GM18519 (cell line): Measurements from ENCODE around the gene UBE3D.

Source experiments
- ATAC-seq: cut with Tn5 transposase; IDR thresholded peaks from one replicate; pipeline ENCODE4 v1.9.1; 2021; ENCODE audit warnings: mild to moderate bottlenecking, moderate library complexity; ENCODE audit not compliant: unreplicated experiment, low FRiP score

UBE3D gene, protein sequence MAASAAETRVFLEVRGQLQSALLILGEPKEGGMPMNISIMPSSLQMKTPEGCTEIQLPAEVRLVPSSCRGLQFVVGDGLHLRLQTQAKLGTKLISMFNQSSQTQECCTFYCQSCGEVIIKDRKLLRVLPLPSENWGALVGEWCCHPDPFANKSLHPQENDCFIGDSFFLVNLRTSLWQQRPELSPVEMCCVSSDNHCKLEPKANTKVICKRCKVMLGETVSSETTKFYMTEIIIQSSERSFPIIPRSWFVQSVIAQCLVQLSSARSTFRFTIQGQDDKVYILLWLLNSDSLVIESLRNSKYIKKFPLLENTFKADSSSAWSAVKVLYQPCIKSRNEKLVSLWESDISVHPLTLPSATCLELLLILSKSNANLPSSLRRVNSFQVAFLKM

DNA sequence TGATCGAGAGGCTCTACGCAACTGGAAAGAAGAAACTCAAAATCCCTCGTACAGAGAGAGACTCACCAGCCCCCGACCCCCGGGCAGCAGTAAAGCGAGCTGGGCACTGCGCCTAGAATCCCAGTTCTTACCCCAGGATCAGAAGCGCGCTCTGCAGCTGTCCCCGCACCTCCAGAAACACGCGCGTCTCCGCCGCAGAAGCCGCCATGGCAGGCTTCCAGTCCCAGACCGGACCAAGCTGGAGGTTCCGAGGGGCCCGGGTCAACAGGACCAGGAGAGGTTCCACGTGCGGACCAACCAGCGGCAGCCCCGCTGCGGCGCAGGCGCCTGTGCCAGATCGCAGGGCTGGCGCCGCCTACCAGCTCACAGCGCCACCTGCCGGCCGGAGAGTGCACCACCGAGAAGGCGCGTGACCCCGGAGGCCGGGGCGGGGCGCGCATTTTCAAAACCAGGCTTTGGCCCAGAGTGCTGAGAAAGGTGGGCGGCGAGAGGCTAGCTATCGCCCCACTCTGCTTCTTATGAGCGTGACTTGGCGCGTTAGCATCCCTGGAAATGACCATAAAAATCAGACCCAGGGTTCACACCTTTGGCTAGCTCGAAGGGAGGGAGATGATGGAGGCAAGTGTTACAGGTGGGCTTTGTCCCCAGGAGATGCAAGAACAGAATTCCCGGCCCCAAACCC, at the start of gene UBE3D:
TSS of gene UBE3D (minus strand) at position 331 of the 682 bp plus-strand sequence. CDS start at position 208, 123 bp downstream.
- ATAC-seq, result peak; percentile 49

GRCh38 chr6:83114164-83114563, 48.5 kb upstream of the UBE3D start:
- ATAC-seq, result no peak

DNA sequence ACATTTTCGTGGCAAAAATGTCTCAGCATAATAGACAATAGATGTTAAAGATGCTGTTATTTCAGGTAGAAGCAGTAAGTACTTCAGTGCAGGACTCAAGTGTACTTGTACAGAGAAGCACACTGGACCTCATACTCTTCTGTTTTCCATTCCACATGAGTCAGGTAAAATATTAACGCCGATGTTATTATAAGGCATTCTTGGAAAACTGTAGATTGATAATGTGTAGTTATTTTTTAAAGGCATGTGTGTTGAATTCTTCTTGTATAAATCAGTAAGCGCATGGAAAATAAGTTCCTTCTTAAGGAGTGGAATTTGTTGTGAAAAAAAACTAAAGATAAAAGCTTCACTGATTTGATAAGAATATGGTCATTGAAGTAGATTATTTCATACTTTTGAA, 47.6 kb upstream of the UBE3D start:
- no peak for ATAC-seq

DNA sequence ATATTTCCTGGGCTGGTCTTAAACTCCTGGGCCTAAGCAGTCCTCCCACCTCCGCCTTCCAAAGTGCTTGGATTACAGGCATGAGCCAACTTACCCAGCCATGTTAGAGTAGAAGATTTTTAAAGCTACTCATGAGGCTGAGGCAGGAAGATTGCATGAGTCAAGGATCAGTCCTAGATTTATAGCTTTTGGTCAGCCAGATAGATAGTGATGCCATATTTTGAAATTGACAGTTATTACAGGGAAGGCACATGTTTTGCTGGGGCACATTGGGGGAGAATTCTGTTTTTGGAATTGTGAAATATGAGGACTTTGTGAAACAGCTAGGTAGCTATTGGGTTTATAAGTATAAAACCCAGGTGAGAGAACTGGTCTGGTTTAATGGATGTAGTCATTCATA, 42.7 kb upstream of the UBE3D start:
- ATAC-seq, result no peak

GRCh38 chr6:83098589-83098988, 32.9 kb upstream of the UBE3D start:
- ATAC-seq, result no peak

DNA sequence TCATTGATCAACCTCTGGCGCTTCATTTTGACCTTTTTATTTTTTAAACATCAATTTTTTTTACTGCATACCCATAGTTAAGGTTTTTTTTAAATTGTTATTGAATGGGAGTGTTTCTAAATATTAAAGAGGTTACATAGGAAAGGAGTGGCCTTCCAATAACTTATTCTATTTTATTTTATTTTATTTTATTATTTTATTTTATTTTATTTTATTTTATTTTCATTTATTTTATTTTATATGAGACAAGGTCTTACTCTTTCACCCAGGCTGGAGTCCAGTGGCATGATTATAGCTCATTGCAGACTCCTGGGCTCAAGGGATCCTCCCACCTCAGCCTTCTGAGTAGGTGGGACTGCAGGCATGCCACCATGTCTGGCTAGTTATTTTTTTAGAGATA, 32.0 kb upstream of the UBE3D start:
- no peak for ATAC-seq

DNA sequence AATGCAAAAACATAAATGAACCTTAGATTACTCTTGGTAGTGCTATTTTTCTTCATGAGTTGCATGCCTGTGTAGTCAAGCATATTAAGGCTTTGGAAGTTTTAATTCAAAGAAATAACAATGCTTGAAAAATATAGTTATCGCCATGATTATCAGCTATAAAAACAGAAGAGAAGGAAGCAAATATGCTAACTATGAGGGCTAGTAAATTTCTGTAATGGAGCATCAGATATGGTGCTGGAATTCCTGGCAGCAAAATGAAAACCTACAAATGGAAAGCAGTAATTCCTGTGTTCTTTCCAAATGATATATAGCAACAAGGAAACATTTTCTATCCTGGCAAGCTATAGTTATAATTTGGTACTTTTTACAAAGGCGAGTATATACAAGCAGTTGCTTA, 31.6 kb upstream of the UBE3D start:
- ATAC-seq, result no peak

DNA sequence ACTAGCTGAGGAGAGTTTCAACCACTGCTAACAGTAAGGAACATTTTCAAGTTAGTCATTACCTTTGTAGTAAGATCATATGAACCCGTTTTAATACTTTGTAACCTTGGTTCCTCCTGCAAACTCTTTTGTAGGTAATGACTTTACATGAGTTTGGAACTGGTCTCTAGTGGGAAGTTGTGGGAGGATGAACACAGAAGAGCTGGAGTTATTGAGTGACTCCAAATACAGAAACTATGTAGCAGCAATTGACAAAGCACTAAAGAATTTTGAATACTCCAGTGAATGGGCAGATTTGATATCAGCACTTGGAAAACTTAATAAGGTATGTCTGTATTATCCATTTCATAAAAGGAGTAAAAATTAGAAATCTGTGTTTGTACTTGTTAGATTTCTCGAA, 31.1 kb upstream of the UBE3D start:
- no peak for ATAC-seq

DNA sequence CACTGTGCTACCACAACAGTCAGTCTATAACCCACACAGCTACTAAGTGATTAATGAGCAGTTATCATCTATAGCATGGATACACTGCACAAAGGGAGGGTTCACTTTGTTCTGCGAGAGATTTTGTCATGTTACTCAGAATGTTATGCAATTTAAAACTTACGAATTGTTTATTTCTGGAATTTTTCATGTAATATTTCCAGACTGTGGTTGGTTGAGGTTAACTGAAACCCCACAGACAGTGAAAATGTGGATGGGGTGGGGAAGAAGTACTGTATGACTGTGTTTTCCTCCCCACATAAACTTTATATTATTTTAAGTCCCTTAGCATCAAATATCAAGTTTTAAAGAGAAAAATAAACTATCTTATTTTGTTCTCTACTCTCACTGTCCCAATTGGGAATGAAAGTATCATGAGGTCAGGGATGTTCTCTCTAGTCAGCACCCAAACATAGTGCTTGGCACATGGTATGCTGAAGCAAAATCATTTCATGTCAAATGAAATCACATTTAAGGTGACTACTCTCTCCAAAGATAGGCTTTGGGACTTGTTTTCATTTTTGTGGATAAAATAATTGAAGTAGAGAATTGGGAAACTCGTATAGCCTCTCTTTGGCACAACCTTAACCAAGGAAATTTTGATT, 27.2 kb upstream of the UBE3D start:
- ATAC-seq, result no peak

DNA sequence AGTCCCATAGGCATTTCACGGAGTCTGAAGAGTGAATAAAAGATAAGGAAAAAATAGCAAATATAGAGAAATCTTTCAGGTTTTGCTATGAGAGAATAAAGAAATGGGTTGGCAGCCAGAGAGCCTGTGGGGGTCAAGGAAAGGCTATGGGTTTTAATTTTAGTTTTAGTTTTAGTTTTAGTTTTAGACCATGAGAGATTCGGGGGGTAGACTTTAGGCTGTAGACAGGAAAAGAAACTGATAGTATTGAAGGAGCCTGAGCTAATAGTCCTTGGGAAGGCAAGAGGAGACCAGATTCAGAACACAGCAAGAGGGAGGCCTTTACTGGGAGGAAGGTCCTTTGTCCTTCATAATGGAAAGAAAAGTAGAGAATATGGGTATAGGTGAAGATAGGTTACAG, 21.1 kb upstream of the UBE3D start:
- ATAC-seq, result peak; percentile 99

DNA sequence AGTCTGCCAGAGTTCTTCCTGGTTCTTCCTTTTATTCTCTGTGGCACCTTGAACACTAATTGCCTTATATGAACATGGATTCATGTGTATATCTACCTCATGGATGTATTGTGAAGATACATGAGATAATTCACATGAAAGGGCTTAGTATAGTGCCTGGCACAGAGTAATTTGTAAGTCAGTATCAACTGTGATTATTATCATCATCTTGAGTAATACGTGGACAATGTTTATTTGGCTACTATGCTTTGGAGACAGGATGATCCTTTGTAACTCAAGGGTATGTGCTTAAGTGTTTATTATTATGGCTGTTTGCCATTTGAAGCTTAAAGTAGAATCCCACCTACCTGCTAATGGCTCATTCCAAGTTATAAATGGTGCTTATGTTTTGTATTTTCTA, 17.8 kb upstream of the UBE3D start:
- ATAC-seq, result no peak

GRCh38 chr6:83073615-83074014, 8.0 kb upstream of the UBE3D start:
- ATAC-seq, result no peak

DNA sequence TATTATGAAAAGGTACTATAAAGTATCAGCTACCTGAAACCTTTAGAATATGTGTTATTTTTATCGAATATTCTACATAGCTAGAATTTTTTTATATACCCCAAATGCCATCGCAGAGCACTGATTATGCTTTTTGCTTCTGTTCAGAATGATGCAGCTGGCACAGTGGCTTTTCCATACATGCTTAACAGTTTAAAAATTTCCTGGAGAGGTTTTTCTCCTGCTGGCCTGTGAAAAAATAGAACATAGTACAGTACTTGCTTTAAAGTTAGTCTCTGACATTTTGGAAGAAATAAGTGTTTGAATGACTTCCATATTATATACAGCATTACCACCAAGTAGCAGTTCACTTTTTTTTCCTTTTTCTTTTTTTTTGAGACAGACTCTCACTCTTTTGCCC, 7.1 kb upstream of the UBE3D start:
- ATAC-seq, result no peak

GRCh38 chr6:83071707-83072106, 6.1 kb upstream of the UBE3D start:
- ATAC-seq, result no peak

- peak; percentile 55 for ATAC-seq
These were observed 5.4 kb upstream of the UBE3D start for GRCh38 chr6:83071023-83071422.

DNA sequence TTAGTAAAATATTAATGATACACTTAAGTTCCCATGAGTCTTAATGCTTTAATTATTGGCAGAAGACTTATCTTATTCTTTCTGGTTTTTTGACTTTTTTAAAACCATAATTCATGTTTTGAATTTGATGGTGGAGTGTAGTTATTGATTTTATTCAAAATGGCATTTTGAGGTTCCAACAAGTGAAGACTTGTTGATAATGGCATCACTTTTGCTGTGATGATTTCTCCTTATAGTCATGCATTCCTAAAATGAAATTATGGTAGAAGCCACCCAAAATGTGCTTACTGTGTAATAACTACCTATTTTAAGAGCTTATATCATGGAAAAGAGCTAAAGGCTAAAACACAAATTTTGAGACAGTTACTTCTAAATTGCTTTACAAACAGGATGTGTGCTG, 4.0 kb upstream of the UBE3D start:
- ATAC-seq, result no peak

GRCh38 chr6:83068616-83069015, 3.0 kb upstream of the UBE3D start:
- no peak for ATAC-seq

DNA sequence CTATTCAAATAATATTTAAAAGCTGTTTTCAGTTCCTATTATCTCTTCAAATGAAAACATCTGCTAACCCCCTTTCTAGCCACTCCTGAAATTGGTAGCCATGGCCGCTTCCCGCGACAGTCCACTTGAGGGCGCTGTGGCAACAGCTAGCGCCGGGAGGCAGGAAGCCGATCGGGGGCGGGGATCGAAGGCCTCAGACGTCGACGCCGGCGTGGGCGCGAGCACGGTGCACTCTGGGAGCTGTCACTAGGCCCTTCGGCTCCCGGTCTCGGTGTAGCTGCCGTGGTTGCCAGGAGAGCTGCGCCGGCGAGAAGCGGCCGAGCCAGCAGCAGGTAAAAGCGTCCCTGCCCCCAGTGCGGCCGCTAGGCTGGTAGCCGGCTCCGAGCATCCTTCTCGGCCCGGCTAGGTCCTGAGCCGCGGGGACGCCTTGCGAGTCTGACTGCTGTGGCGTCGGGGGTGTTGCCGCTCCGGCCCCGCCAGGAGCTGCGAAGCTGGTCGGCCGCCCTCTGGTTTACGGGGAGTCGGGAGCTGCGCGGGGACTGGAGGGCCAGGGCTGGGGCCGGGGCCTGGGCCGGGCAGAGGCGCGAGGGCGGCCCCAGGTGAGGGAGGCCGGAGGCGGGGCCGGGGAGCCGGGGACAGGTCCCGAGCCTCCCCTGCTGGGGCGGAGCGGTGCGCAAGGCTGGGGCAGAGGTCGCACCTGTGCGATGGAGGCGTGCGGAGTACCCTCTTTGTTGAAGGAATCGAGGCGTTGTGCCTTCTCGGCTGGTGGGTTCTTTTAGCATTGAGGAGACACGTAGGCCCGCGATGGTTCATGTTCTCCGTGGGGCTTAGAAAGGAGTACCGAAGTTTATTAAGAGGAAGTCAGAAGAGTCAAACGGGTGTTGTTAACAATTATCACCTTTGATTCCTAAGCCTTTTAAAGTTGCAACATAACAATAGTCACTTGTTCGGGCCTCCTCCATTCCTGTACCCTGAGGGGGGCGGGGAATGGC, 2.1 kb upstream of the UBE3D start, which contains the start of gene DOP1A:
TSS of gene DOP1A (plus strand) at position 224 of the 992 bp plus-strand sequence. CDS start 29,307 bp downstream, outside the sequence.
- ATAC-seq, result peak; percentile 78

DNA sequence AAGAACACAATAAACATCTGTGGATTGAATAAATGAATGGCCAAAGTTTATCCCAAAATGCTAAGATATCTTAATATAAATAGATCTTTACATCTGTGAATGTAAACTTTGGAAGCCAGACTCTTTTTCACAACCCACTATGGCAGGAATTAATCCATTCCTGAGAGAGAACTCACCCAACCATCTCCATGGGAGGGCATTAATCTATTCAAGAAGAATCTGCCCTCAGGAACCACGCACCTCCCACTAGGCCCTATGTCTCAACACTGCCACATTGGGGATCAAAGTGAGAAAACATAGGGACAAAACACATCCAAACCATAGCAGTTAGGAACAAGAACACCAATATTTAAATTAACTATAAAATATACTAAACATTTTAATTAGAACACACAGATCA, 3.4 kb downstream of the UBE3D start:
- no peak for ATAC-seq

DNA sequence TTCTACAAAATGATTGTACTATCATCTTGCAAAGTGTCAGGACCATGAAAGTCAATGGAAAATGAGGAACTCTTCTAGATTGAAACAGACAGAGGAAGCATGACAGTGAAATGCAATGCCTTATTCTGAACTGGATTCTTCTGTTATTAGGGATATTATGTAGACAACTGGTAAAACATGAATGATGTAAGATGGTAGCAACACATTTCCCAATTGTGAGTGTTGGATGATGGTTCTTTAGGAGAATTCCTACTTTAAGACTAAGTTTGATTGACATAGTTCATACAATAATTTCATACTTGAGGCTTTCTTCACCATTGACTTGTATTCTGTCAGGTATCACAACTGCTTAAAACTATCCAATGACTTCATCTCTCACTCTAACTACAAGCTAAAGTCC, 4.5 kb downstream of the UBE3D start:
- ATAC-seq, result no peak
